Myocyte (in vitro differentiated cells): Measurements from ENCODE around the gene COTL1. TPM values are rescaled to one million over a fixed set of nuclear protein-coding genes. Genes with fewer than 3 reads are reported as not detected.

ENCODE experiments used
- DNase-seq: peaks from one replicate; pipeline ENCODE4 v3.0.0-alpha.2; 2012; ENCODE audit warnings: low read depth
- total RNA-seq: library from RNA; depleted of rRNA; stranded (reverse); fragments of >200 nt; gene quantifications from 2 replicates; pipeline ENCODE4 v1.2.3, GENCODE V29; 2014

Gene COTL1
- total RNA-seq, 1 donor from 2014 or later = 14.5 TPM

DNA sequence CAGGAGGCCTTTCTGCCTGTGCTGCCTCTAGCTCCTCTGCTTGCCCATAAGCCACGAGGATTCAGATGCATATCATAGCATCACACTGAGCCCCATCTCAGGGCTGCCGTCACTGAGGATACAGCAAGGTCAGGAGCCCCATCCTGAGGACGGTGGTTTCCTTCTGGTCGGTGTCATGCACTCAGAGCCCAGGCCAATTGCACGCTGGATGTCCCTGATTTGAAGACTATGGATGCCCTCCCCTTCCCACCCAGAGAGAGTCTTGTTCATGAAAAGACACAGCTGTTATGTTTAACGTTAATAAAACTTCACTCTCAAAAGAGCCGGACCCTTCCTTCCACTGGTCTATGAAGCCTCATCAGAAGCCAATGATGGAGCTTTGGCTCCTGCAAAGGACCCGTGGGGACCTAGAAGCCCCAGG, 19.9 kb downstream of the COTL1 start:
- DNase-seq = no peak

DNA sequence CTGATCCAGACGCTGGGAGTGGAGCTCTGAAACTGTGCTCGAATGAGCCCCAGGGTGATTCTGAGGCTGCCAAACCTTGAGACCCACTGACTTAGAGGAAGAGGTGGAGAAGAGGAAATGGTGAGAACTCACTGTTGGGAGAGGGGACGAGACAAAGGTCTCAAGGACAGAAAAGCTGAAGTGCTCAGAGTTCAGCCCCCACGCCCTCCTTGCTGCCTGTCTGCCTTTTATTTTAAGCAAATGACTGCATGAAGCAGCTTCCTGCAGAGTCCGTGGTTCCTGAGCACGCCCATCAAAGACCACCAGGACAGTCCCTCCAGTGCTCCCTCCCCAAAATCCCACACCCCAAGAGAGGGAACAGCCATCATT, 20.4 kb downstream of the COTL1 start:
- peak; percentile 32 for DNase-seq

DNA sequence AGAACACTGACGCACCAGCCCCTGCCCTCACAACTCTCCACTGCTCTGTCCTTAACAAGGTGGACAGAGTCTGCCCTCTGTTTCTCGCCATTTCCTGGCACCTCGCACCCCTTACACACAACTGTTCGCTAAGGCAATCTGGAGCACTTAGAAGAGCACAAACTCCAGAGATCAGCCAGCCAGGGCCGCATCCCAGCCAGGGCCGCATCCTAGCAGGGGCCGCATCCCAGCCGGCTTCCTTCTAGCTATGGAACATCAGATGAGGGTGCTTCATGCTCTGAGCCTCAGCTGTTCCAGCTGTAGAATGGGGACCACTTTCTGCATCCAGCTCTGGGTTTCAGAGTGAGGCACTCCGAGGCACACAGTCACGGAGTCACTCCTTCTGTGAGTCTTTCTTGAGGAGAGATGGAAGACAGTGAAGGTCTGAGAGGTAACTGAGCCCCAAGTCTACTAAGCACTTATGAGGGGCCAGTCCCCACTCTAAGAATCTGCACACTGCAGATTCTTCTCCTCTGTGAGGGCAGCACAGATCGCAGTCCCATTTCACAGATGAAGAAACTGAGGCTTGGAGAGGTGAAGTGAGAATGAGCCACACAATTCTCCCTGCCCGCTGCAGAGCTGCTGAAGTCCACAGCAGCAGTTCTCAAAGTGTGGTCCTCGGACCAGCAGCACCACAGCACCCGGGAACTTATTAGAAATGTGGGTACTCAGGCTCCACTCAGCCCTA, 20.9 kb downstream of the COTL1 start:
- no peak for DNase-seq

DNA sequence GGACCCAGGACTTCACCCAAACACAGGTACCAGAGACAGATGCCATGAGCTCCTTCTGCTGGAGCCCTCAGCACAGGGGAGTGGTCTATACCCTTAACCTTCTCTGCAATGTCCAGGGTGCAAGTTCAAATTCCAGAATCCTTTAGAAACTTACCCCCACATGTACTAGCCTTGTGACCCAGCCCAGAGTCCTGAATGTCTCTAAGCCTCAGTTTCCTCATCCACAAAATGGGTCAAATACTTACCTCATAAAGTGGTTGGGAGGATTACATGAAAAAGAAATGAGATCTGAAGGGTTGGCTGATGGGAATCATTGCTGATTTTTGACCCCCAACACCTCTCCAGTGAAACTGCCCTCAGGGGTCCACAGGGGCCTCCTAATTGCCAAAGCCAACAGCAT, 21.7 kb downstream of the COTL1 start:
- DNase-seq = no peak

DNA sequence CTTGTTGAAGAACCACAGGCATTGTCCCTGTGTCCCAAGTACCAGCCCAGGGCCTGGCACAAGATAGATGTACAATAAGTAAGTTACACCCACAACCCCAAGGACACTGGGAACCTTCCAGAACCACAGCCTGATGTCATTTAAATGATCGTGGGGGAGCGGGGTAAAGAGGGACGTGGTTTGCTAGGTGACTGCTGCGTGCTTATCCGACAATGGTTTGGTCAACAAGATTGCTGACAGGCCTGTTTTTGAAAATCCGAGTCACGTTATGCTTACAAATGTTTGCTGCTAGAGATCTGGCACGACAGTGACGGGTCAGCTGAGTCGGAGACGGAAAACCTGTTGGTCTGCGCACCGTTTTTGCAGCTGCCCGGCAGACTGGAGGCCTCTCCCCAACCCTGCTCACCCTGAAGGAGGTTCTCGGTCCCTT, 22.8 kb downstream of the COTL1 start:
- no peak for DNase-seq

DNA sequence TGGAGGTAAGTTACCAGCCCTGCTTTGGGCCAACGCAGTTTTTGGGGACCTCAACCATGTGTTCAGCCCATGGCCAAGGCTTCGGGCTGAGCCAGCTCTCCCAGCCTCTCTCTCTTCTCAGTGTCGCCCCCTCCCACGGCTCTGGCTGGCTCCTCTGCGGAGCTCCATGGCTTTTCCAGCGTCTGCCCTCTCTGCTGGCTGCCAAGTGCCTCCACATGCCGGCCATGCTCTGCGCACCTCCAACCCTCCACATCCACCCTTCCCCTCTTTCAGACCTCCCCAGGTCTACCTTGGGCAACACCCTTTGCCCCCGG, 23.2 kb downstream of the COTL1 start:
- no peak for DNase-seq

DNA sequence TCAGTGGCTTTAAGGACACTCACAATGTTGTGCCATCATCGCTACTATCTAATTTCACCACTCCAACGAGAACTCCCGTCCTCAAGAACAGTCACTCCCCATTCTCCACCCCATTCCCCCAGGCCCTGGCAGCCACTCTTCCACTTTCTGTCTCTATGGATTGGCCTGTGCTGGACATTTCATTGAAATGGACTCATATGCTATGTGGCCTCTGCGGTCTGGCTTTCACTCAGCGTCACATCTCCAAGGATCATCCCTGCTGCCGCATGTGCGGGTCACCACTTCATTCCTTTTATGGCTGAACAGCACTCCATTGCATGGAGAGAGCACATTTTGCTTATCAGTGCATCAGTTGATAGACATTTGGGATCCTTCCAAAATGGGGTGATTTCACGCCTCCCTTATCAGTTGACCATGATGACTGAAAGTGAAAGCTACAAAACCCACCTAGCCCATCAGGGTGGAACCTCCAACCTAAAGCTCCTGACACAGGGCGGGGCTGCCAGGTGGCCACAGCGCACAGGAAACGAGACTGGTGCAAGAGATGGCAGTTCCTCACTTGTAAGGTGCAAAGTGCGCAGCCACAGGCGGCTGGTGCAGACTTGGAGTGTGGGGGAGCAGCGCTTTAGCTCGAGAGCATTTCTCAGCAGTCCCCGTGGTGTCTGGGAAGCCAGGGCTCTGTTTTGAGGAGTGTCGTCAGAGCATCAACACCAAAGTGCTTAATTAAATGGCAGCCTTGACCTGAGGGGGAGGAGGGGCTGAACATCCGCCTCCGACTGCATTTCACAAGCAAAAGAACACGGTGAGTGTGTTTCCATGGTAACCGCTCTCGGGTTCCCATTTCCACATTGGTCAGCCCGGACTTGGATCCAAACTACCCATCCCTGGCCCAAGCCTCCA, 23.8 kb downstream of the COTL1 start:
- no peak for DNase-seq

DNA sequence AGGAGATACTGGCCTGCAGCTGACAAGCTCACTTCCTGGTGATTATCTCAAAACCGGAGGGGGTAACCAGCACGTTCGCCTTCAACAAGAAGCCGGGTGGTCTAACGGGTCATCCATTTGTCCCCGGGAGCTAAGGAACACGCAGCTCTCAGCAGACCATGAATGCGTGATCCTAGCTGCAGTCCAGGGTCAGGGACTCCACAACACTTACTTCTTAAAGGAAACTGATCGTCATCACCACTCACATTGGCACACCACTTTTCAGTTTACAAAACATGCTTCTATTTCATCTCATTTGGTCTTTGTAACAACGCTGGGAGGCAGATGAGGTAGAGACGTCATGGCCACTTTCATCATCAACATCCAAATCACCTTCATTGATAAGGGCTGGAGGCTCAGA, 25.2 kb downstream of the COTL1 start:
- no peak for DNase-seq

DNA sequence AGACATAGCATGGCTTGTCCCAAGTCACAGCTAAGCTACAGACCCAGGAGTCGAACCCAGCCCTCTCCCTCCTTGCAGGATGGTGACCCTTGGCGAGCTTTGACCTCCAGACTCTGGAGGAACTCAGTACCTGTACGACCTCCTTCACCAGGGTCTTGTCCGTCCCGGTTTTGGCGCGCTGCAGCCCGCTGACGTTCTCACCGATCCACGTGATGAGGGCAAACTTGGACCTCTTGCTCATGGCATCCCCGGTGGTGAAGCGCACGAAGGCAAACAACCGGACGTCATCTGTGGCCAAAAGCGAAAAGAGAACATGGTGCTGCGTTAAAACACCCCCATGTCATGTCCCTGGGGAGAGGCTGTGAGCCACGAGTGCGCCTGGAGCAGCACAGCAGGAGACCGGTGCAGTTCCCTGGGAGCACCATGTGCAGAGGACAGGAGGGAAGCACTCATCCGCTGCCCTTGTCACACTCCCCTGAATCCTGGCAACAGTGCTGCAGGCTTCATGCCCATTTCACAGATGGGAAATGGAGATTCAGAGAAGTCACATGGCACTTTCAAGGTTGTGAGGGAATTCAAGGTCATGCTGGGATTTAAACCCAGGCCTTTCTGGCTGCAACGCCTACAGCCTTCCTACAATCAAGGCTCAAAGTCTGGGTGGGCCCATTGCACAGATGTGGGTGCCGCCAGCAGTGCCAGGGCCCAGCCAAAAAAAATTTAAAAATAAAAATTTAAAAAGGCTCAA, 27.7 kb downstream of the COTL1 start:
- no peak for DNase-seq

DNA sequence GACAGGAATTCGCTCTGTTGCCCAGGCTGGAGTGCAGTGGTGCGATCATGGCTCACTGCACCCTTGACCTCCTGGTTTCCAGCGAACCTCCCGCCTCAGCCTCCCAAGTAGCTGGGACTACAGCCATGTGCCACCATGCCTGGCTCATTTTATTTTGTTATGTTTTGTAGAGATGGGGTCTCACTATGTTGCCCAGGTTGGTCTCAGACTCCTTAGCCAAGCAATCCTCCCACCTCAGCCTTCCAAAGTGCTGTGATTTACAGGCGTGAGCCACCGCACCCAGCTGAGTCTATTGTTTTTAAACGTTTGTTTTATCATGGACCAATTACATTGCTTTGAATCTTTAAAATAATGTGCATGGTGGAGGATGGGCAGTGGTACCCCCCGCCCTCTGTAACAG, 28.9 kb downstream of the COTL1 start:
- DNase-seq = no peak

DNA sequence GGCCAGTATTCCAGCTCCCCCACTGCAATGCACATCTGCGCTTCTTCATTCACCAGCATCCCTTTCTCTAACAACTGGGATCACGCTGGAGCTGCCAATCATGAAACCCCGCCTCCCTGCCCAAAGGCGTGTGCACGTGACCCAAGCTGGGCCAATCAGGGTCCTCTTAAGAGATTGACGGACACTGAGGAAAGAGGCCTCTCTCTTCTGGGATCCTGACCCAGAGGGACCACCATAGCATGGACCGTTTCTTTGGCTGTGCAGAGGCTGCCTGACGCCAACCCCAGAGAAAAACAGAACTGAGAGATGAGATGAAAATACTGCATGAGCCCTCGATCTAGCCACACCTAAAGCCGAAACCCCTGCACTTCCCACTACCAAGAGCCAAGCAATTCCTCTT, 32.0 kb downstream of the COTL1 start:
- peak; percentile 14 for DNase-seq

DNA sequence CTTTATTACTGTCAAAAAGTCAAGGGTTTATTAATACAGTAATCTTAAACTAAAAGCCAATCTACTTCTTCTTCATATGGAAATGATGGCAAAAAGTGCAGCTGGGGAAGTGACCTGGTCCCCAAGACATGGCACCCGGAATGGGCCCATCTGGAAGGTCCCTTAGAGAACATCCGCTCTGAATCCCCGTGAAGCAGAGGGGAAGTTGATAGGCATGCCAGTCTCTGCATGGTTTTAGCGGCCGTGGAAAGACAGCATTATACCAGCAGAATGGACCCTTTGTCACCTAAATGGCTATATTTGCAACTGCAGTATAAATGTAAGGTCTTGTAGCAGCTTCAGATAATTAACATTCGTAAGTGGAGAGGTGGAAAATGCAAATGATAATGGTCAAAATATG, 32.4 kb downstream of the COTL1 start:
- DNase-seq = no peak

DNA sequence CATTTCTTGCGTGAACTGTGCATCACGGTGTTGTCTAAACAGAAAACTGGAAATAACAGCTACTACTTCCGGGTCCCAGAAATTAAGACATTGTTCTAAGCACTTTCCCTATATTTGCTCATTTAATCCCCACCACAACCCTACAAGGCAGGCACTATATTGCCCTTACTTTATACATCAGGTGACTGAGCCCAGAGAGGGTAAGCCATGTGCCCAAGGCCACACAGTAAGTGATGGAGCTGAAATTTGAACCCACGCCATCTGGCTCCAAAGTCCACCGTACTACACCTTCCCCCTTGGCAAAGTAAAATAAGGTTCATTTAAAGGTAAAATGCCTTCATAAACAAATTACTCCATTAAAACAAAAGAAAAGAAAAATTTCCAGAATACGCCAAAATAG, 33.2 kb downstream of the COTL1 start:
- DNase-seq = no peak

DNA sequence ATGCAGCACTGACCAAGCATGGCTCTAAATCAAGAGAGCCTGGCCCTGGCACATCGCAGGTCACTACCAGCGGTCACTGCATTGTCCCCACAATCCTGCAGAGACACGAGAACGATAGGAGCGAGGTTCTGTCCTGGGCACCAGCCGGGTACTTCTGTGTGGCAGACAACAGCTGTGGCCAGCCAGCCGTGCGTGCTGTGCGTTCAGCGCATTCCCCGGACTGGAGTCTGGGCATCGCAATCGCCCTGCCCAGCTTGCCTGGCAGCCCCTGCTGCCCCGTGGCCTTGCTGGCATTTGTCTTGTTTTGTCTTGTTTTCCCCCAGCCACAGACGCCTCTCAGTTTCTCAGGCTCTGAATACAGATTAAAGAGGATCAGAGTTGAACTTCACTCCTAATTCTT, 33.9 kb downstream of the COTL1 start:
- peak; percentile 23 for DNase-seq

DNA sequence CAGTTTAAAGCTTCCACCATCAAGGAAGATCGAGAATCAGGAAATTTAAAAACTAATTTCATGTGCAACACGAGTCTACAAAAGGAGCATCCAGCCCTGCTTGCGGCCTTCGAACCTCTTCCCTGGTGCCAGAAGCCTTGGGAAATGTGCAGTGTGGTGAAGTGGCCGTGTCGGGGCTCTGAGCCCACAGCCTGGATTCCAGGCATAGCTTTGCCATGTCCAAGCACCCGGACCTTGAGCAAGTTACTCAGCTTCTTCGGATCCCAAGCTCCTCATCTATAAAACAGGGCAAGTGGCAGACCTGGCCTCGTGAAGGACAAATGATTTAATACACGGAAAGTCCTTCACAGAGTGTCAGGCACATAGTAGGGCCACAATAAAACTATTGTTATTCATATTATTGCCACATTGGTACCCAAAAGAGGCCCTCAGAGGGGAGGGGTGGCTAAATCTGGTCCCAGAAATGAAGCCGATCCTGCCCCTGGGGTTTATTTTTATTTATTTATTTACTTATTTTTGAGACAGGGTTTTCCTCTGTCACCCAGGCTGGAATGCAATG, 34.8 kb downstream of the COTL1 start:
- DNase-seq = peak; percentile 84

DNA sequence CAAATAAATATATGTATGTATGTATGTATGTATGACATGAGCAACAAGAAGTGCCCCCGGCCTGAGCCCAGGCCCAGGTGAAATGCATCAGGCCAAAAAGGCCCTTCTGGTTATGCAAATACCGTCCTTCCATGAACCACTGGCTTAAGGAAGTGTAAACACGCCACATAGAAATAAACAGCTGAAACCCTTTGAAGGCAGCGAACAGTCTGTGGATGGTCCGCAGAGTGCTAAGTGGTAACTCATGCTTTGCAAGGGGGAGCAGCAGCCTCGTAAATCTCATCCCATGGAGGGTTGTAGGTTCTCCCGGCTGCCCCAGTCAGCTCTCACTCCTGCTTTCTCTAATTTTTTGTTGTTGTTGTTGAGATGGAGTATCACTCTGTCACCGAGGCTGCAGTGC, 36.7 kb downstream of the COTL1 start:
- DNase-seq = no peak

DNA sequence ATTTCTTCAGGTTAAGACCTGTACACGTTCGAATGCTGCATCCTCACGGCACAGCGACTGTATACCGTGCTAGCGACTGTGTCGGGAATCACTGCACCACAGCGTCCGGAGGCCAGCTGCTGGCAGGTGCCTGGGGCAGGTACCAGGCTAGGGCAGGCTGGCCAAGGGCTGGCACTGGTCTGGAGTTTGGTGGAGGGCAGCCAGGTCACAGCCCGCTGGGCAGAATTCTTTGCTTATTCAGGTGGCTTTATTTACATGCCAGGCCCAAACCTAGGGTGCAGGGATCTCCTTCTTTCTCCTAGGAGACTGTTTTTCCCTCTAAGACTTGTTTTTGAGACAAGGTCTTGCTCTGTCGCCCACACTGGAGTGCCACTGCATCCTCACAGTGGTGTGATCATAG, 37.9 kb downstream of the COTL1 start:
- DNase-seq = no peak

DNA sequence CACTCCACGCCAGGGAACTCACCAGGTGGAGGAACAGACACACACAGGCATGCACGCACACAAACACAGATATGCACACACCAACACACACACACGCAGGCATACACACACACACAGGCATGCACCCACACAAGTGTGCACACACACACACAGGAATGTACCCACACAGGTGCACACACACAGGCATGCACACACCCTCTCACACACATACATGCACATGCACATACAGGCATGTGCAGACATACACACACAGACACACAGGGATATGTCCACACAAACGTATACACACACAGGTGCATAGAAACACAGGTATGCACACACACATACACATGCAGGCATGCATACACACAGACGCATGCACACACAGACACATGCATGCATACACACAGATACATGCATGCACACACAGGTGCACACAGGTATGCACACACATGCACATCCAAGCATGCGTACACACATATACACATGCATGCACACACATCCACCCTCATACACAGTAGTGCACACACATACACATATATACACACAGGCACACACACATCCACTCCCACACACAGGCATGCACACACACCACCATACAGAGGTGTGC, 39.2 kb downstream of the COTL1 start:
- DNase-seq = no peak

DNA sequence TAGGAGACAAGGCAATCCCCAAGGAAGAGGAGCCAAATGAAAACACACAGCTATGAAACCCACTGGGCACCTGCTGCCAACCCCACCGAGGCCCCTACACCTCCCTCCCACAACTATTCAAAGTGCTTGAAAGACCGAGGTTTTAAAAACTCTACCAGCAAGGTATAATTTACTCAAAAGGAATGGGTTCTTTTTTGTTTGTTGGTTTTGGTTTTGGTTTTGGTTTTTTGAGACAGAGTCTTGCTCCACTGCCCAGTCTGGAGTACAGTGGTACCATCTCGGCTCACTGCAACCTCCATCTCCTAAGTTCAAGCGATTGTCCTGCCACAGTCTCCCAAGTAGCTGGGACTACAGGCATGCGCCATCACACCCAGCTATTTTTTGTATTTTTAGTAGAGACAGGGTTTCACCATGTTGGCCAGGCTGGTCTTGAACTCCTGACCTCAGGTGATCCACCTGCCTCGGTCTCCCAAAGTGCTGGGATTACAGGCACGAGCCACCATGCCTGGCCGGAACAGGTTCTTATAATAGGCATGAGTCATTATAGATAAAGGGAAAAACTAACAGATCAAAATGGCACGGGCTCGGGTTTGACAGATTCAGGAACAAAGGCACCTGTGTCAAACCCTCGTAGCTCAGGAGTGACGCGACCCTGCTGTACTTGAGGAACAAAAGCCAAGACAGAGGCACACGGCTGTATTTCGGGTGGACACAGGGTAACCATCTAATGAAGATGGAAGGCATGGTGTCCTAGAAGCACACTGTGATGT, 40.7 kb downstream of the COTL1 start:
- no peak for DNase-seq

DNA sequence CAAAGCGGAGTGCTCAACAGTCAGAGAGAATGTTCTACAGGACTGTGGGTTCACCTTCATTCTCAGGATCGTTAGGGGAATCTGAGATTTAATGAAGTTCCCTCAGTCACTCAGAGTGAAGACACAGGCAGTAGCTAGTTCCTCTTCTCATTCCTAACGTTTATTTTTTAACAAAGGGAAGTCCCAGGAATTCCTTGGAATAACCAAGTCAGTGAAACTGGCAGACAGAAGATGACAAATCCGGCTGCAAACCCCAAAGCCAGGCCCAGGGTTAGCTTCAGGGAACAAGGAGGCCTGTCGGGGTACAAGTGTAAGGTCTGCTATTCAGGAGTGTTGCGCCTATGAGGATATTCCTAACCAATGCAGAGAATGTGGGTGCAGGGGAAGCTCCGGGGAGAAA, 42.0 kb downstream of the COTL1 start:
- no peak for DNase-seq

DNA sequence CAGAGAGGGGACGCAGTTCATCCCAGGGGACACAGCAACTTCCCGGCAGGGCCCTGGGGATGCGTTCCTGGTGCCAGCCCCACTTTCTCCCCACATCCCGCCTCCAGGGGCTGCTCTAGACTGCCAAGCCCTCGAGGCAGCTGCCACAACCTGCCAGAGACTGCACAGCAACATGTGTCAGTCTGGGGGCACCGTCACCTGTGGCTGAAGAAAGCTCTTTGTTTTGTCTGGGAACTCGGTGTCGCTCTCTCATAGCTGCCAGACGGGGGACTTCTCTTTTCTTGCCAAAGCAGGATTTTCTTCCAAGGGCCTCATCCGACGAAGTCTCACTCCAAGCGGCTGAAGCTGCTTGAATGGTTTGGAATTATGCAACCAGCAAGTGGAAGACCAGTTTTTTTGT, 43.7 kb downstream of the COTL1 start:
- no peak for DNase-seq
